ENCODE results near the gene CLK3.

The CLK3 gene

DNA sequence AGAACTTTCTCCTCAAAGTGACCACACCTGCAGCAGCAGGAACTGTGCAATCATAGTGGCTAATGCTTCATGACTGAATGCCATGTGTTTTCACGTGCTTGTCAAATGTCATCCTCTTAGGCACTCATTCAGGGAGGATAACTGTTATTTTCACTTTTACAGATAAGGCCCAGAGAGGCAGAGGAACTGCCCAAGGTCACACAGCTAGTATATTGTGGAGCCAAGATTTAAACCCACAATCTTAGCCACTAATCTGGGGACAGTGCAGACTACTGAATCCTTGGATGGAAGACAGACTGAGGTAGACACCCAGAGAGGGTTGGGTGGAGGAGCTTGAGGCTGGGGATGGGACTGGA, 9.9 kb upstream of the CLK3 start:
- Histone ChIP-seq H3K36me3 (ENCODE audit: control insufficient read depth in 2 of 2, insufficient read depth in 1 of 2, low read length in 2 of 2) (no peaks in the 10 kb centered on the region), H3K9me3 (ENCODE audit: control insufficient read depth, insufficient read depth, low read depth, low read length) (no peaks in the 10 kb centered on the region), H3K4me3 (ENCODE audit: low read depth, low read length) (no peak overlapping the region), H3K27ac (ENCODE audit: extremely low read depth, low read depth, low read length) (no peak overlapping the region), H3K4me1 (ENCODE audit: control insufficient read depth, insufficient read depth, low read length) (no peaks in the 10 kb centered on the region)
- POLR2A ChIA-PET = interaction anchor here (0.6 kb wide), 1 partner anchor 212 kb away, joined by 5 read pairs; no protein-coding TSS in a partner anchor
- TF ChIP-seq ZBTB8A (tag by site-specific recombination; IDR thresholded peaks at IDR 0.05) (no peak), ZNF426 (tag by site-specific recombination; IDR thresholded peaks at IDR 0.05) (no peak), SCRT1 (tag by site-specific recombination; IDR thresholded peaks at IDR 0.05; ENCODE audit: borderline replicate concordance) (no peak), KLF8 (tag by site-specific recombination; IDR thresholded peaks at IDR 0.05) (no peak), OVOL3 (tag by site-specific recombination; IDR thresholded peaks at IDR 0.05) (no peak), ZSCAN30 (tag by site-specific recombination; IDR thresholded peaks at IDR 0.05) (no peak), ZNF394 (tag by site-specific recombination; IDR thresholded peaks at IDR 0.05; ENCODE audit: borderline replicate concordance) (no peak), ZNF114 (tag by site-specific recombination; IDR thresholded peaks at IDR 0.05) (no peak)
- CTCF ChIA-PET = interaction anchor here (0.8 to 1.0 kb wide), 2 partner anchors 29 to 324 kb away, joined by 3 to 4 read pairs; no protein-coding TSS in a partner anchor

DNA sequence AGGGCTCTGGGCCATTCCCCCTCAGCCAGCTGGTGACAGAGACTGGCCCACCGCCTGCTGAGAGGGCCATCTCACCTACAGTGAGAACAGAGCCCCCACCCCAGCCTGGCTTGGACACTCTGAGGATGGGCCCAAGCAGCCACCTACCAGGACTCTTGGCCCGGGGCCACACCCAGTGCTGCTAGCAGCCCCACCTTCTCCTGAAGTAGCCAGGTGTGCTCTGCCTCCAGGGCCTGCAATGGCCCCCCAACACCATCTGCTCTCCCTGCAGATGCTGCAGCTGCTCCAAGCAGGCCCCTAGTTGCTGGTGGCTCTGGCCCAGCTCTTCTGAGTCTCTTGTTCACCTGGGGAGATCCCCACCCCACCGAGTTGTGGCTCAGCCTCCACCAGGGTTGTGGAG, 6.8 kb upstream of the CLK3 start:
- CTCF ChIA-PET = no interaction called here
- no peaks in the 10 kb centered on the region for H3K9me3 ChIP-seq (ENCODE audit: control insufficient read depth, insufficient read depth, low read depth, low read length)
- H3K4me1 ChIP-seq (ENCODE audit: control insufficient read depth, insufficient read depth, low read length) = no peaks in the 10 kb centered on the region
- TF ChIP-seq ZNF621 (tag by site-specific recombination; IDR thresholded peaks at IDR 0.05) (no peak), GLIS1 (tag by site-specific recombination; IDR thresholded peaks at IDR 0.05) (0 out of 2 replicates have a peak, but pooled peaks have one; percentile 35)
- H3K27ac ChIP-seq (ENCODE audit: extremely low read depth, low read depth, low read length) = no peak overlapping the region
- H3K4me3 ChIP-seq (ENCODE audit: low read depth, low read length) = no peak overlapping the region
- H3K36me3 ChIP-seq (ENCODE audit: control insufficient read depth in 2 of 2, insufficient read depth in 1 of 2, low read length in 2 of 2) = no peaks in the 10 kb centered on the region
- POLR2A ChIA-PET = no interaction called here

DNA sequence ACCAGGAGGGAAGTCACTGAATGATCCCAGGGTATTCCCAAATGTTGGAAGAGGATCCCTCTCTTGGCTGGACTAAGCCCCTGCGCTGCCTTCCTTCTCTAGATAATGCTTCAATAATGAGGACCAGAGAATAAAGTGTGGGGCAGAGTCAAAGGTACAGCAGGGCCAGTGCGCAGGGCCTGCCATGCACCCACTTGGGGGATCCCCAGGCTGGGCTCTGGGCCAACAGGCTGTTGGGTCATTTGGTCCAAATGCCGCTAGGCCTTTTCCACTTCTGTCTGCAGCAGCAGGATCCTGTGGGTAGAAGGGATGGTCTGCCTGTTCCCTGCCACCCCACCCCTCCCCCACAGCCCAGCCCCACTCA, 5.7 kb upstream of the CLK3 start:
- Histone ChIP-seq H3K36me3 (ENCODE audit: control insufficient read depth in 2 of 2, insufficient read depth in 1 of 2, low read length in 2 of 2) (no peaks in the 10 kb centered on the region), H3K9me3 (ENCODE audit: control insufficient read depth, insufficient read depth, low read depth, low read length) (no peaks in the 10 kb centered on the region), H3K4me1 (ENCODE audit: control insufficient read depth, insufficient read depth, low read length) (no peaks in the 10 kb centered on the region), H3K4me3 (ENCODE audit: low read depth, low read length) (no peak overlapping the region), H3K27ac (ENCODE audit: extremely low read depth, low read depth, low read length) (no peak overlapping the region)
- TF ChIP-seq ZNF112 (tag by site-specific recombination; IDR thresholded peaks at IDR 0.05) (no peak), ZNF223 (tag by site-specific recombination; IDR thresholded peaks at IDR 0.05) (no peak)
- POLR2A ChIA-PET = no interaction called here
- CTCF ChIA-PET = interaction anchor here (1.5 to 2.1 kb wide), 2 partner anchors 12 to 22 kb away, joined by 6 read pairs; no protein-coding TSS in a partner anchor

DNA sequence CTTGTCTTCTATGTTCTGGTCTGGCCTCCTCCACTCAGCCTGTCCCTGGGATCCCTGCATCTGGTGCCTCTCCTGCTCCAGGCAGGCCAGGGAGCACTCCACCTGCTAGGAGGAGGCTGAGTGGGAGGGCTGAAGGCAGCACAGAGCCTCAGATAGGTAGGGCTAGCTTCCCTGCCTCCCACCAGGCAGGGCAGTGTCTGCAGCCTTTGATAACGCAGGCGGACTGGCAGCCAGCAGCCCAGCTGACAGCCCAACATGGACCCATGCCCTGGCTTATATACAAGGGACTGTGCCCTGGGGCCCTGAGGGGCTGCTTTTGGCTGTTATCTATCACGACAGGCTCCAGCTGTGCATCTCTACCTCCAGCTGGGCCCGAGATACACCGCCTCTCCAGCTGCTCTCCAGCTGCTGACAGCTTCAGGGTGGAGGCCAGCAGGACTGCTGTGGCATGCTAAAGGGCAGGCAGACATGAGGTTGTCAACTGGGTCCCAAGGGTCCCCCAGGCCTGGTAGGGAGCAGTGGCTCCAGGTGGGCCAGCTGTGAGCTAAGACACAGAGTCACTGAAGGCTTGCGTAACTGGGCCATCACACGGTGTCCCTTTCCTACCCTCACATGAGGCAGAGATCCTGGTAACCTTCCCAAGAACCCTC, 5.2 kb upstream of the CLK3 start:
- Histone ChIP-seq H3K9me3 (ENCODE audit: control insufficient read depth, insufficient read depth, low read depth, low read length) (no peaks in the 10 kb centered on the region), H3K4me1 (ENCODE audit: control insufficient read depth, insufficient read depth, low read length) (no peaks in the 10 kb centered on the region), H3K36me3 (ENCODE audit: control insufficient read depth in 2 of 2, insufficient read depth in 1 of 2, low read length in 2 of 2) (no peaks in the 10 kb centered on the region), H3K4me3 (ENCODE audit: low read depth, low read length) (no peak overlapping the region), H3K27ac (ENCODE audit: extremely low read depth, low read depth, low read length) (no peak overlapping the region)
- CTCF ChIA-PET = interaction anchor here (1.5 to 2.1 kb wide), 2 partner anchors 11 to 21 kb away, joined by 6 read pairs; no protein-coding TSS in a partner anchor
- POLR2A ChIA-PET = interaction anchor here (1.0 kb wide), 1 partner anchor 32 kb away, joined by 3 read pairs; no protein-coding TSS in a partner anchor
- TF ChIP-seq, protein P1, sequence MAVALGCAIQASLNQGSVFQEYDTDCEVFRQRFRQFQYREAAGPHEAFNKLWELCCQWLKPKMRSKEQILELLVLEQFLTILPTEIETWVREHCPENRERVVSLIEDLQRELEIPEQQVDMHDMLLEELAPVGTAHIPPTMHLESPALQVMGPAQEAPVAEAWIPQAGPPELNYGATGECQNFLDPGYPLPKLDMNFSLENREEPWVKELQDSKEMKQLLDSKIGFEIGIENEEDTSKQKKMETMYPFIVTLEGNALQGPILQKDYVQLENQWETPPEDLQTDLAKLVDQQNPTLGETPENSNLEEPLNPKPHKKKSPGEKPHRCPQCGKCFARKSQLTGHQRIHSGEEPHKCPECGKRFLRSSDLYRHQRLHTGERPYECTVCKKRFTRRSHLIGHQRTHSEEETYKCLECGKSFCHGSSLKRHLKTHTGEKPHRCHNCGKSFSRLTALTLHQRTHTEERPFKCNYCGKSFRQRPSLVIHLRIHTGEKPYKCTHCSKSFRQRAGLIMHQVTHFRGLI (tag by site-specific recombination; IDR thresholded peaks at IDR 0.05) = peak; percentile 87
- TF ChIP-seq WT1 (tag by site-specific recombination; IDR thresholded peaks at IDR 0.05) (no peak), RBAK (tag by site-specific recombination; IDR thresholded peaks at IDR 0.05) (no peak), ZNF174 (tag by site-specific recombination; IDR thresholded peaks at IDR 0.05) (no peak), ZBTB17 (tag by site-specific recombination; IDR thresholded peaks at IDR 0.05) (peak; percentile 77), ZNF776 (tag by site-specific recombination; IDR thresholded peaks at IDR 0.05; ENCODE audit: borderline replicate concordance) (no peak)
- TF ChIP-seq, protein P2, sequence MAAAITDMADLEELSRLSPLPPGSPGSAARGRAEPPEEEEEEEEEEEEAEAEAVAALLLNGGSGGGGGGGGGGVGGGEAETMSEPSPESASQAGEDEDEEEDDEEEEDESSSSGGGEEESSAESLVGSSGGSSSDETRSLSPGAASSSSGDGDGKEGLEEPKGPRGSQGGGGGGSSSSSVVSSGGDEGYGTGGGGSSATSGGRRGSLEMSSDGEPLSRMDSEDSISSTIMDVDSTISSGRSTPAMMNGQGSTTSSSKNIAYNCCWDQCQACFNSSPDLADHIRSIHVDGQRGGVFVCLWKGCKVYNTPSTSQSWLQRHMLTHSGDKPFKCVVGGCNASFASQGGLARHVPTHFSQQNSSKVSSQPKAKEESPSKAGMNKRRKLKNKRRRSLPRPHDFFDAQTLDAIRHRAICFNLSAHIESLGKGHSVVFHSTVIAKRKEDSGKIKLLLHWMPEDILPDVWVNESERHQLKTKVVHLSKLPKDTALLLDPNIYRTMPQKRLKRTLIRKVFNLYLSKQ (tag by site-specific recombination; IDR thresholded peaks at IDR 0.05; ENCODE audit: borderline replicate concordance) = no peak
- TF ChIP-seq, protein P3, sequence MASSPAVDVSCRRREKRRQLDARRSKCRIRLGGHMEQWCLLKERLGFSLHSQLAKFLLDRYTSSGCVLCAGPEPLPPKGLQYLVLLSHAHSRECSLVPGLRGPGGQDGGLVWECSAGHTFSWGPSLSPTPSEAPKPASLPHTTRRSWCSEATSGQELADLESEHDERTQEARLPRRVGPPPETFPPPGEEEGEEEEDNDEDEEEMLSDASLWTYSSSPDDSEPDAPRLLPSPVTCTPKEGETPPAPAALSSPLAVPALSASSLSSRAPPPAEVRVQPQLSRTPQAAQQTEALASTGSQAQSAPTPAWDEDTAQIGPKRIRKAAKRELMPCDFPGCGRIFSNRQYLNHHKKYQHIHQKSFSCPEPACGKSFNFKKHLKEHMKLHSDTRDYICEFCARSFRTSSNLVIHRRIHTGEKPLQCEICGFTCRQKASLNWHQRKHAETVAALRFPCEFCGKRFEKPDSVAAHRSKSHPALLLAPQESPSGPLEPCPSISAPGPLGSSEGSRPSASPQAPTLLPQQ (tag by site-specific recombination; IDR thresholded peaks at IDR 0.05) = no peak
- TF ChIP-seq, protein P4, sequence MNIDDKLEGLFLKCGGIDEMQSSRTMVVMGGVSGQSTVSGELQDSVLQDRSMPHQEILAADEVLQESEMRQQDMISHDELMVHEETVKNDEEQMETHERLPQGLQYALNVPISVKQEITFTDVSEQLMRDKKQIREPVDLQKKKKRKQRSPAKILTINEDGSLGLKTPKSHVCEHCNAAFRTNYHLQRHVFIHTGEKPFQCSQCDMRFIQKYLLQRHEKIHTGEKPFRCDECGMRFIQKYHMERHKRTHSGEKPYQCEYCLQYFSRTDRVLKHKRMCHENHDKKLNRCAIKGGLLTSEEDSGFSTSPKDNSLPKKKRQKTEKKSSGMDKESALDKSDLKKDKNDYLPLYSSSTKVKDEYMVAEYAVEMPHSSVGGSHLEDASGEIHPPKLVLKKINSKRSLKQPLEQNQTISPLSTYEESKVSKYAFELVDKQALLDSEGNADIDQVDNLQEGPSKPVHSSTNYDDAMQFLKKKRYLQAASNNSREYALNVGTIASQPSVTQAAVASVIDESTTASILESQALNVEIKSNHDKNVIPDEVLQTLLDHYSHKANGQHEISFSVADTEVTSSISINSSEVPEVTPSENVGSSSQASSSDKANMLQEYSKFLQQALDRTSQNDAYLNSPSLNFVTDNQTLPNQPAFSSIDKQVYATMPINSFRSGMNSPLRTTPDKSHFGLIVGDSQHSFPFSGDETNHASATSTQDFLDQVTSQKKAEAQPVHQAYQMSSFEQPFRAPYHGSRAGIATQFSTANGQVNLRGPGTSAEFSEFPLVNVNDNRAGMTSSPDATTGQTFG (tag by site-specific recombination; IDR thresholded peaks at IDR 0.05; ENCODE audit: borderline replicate concordance) = no peak

Measured in HEK293 (cell line).